RWPE2 (cell line): ENCODE measurements around the gene LCLAT1.
A peak's percentile ranks its signal among the peaks of the same experiment; 100 is the strongest.

Source experiments
- ATAC-seq: fragments of 200-7000 bp; cut with Tn5 transposase; 3 replicates; pipeline ENCODE4 v1.9.1; 2021; ENCODE audit warnings: low read depth
- DNase-seq: peaks from one replicate; pipeline ENCODE4 v3.0.0-alpha.2; 2020; ENCODE audit warnings: low spot score
- H3K27ac ChIP-seq: fragments of 450-650 bp; 2 replicates; pipeline ENCODE4 v1.5.1; 2017; ENCODE audit warnings: mild to moderate bottlenecking; ENCODE audit not compliant: poor library complexity, severe bottlenecking
- H3K27me3 ChIP-seq: fragments of 250-450 bp; sonication (Bioruptor Pico); 2 replicates; pipeline ENCODE4 v1.5.1; 2021; ENCODE audit warnings: mild to moderate bottlenecking, moderate library complexity; ENCODE audit not compliant: insufficient read depth, poor library complexity, severe bottlenecking
- H3K36me3 ChIP-seq: fragments of 250-450 bp; sonication (Bioruptor Pico); 2 replicates; pipeline ENCODE4 v1.5.1; 2020; ENCODE audit warnings: low read depth, mild to moderate bottlenecking, moderate library complexity
- H3K4me1 ChIP-seq: fragments of 250-450 bp; sonication (Bioruptor Pico); 2 replicates; pipeline ENCODE4 v1.5.1; 2021; ENCODE audit warnings: mild to moderate bottlenecking, moderate library complexity; ENCODE audit not compliant: insufficient read depth, poor library complexity, severe bottlenecking
- H3K4me3 ChIP-seq: fragments of 250-450 bp; sonication (Bioruptor Pico); 2 replicates; pipeline ENCODE4 v1.5.1; 2021; ENCODE audit warnings: mild to moderate bottlenecking, moderate library complexity; ENCODE audit not compliant: severe bottlenecking
- H3K9me3 ChIP-seq: fragments of 250-450 bp; sonication (Bioruptor Pico); 2 replicates; pipeline ENCODE4 v1.5.1; 2021; ENCODE audit warnings: mild to moderate bottlenecking, moderate library complexity; ENCODE audit not compliant: severe bottlenecking
- TF ChIP-seq, protein P1 (sequence below): fragments of 450-650 bp; IDR thresholded peaks from one replicate; pipeline ENCODE4 v1.5.1; 2017; ENCODE audit warnings: mild to moderate bottlenecking, moderate library complexity; ENCODE audit not compliant: poor library complexity, severe bottlenecking

The LCLAT1 gene

DNA sequence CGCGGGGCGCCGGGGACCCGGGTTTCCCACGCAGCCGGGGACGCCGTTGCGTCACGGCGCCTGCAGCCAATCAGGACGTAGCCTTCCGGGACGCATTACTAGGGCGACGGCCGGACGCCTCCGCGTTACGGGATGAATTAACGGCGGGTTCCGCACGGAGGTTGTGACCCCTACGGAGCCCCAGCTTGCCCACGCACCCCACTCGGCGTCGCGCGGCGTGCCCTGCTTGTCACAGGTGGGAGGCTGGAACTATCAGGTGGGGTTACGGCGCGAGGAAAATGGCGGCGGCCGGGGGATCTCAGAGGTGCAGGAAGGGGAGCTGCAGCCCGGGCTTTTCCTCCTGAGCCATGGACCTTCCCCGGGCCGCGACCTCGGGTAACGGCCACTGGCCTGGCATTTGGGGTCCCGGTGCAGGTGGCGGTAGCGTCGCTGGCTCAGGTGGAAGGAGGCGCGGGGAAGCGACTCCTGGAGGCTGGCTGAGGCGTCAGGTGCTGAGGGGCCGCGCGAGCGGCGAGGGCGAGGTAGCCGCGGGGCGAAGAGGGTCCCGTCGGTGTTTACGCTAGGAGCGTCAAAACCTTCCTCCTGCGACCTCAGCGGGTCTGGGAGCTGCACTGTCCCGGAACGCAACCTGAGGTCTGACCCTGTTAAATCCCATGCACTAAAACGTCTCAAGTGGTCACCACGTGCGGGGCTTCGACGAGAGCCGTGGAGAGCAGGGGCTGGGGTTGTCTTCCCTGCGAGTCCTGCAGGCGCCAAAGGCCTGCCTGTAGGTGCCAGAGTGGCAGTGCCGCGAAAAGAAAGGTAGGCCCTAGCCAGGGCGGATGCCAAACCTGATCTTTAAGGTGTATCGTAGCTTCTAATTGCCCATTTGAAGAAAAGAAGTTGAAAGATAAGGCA, at the start of gene LCLAT1:
Gene LCLAT1, plus strand, starts transcription at position 98 of the 897 bp plus-strand sequence. CDS start 78,345 bp downstream, outside the sequence.
- Histone ChIP-seq H3K4me1 (no peaks in the 10 kb centered on the region), H3K4me3 (peak within 1 kb of the TSS; percentile 90), H3K27ac (peak within 1 kb of the TSS; percentile 14), H3K36me3 (no peaks in the 10 kb centered on the region), H3K27me3 (no peaks in the 10 kb centered on the region), H3K9me3 (no peaks in the 10 kb centered on the region)
- ATAC-seq (peak; percentile 89), DNase-seq (peak; percentile 75)
- TF ChIP-seq, protein P1, sequence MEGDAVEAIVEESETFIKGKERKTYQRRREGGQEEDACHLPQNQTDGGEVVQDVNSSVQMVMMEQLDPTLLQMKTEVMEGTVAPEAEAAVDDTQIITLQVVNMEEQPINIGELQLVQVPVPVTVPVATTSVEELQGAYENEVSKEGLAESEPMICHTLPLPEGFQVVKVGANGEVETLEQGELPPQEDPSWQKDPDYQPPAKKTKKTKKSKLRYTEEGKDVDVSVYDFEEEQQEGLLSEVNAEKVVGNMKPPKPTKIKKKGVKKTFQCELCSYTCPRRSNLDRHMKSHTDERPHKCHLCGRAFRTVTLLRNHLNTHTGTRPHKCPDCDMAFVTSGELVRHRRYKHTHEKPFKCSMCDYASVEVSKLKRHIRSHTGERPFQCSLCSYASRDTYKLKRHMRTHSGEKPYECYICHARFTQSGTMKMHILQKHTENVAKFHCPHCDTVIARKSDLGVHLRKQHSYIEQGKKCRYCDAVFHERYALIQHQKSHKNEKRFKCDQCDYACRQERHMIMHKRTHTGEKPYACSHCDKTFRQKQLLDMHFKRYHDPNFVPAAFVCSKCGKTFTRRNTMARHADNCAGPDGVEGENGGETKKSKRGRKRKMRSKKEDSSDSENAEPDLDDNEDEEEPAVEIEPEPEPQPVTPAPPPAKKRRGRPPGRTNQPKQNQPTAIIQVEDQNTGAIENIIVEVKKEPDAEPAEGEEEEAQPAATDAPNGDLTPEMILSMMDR, result peak; percentile 5

DNA sequence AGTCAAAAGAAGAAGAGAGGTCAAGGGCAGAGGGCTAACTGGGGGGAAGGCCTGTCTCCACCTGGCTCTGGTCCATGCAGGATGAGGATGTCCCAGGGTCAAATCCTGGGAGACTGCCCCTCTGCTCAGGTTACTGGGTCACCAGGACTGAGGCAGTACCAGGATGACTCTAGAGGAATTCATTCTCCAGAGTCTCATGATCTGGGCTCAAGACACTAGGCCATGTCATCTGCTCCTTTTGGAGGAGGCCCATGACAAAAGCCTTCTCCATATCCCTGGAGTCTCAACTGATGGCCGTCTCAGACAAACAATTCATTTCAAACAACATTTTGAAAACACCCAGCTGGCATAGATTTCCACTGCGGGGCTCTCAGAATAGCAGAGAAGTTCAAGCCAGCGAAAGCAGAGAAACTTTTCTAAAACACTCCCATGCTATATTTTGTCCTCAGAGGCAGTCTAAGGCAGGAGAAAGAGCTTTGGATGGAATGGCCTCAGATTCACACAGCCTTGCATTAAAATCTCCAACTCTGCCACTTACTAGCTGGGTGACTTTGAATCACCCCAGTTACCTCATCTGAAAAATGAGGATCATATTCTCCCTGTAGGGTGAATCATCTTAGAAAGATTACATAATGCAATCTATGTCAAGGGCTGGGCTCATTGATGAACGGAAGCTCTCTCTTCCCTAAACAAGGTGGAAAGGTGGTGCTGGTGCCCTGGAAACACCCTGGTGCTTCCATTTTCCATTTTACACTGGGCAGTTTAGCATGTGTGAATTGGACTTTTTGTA, 48.8 kb upstream of the LCLAT1 start:
- DNase-seq (no peak), ATAC-seq (peak; percentile 95)
- no peaks in the 10 kb centered on the region for H3K9me3 ChIP-seq
- H3K27ac ChIP-seq, result no peak overlapping the region
- H3K4me3 ChIP-seq, result no peak overlapping the region
- H3K4me1 ChIP-seq, result no peaks in the 10 kb centered on the region
- no peaks in the 10 kb centered on the region for H3K27me3 ChIP-seq
- H3K36me3 ChIP-seq, result no peaks in the 10 kb centered on the region
- TF ChIP-seq, protein P1, result no peak

DNA sequence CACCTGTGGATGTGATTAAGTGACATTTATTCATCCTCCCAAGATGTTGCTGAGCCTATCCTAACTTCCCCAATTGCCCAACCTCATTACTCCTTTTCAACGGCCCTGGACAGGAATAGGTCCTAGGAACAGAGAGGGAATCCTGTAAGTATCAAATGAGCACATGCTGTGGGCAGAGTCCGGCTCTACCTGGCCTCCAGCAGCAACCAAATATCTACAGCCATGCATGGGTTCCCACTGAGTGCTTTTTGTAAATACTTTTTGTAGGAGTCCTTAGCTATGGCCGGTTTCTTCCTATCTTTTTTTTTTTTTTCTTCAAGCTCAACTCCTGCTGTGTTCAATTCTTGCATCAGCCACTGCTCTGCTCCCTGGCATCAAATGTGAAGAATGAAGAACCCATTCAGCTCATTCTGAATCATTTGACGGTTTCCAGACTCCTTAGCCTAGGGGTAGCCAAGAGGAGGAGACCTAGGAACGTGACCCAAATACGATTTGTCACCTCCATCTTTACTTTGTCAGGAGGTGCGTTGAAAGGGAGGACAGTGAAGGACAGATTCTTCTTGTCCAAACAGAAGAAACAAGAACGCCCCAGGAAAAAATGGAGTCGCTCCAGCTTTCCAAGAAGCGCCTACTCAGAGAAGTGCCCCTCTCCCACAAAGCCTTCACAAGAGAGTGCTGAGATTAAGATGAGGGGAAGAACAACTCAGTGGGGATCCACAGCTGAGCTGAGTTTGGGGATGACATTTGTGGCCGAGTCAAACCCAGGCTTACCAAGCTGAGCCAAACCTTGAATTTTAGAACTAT, 46.7 kb upstream of the LCLAT1 start:
- no peak overlapping the region for H3K27ac ChIP-seq

DNA sequence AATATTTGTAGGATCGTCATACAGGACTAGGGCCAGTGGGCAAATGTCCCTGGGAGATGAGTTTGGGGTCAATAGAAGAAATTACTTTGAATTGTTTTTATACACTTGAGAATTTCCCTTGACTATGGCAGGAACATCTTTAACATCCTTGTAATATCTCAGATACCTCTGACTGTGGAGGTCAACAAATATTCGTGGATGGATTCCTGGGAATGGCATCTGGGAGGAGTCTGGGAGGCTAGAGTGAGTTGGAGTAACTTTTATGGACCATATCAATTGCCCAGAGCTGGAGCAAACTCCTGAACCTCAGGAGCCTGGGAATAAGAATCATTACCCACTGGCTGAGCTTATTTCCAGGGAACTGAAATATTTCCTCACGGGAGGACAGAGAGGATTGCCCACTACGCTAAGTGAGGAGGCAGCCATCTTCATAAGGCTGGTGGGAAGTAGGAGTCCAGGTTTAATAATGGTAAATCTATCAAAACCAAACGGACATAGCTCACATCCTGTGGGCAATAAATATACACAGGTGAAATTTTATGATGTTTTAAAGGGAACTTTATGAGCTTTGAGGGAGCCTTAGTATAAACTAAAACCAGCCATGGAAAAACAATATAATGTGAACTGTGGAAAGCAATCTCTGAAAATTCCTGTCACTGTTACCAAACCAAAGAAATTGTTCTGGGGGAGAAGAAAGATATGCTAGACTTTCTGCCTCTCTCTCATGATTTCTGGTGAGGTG, 44.4 kb upstream of the LCLAT1 start:
- Histone ChIP-seq H3K4me3 (no peak overlapping the region), H3K27ac (no peak overlapping the region), H3K36me3 (no peaks in the 10 kb centered on the region), H3K4me1 (no peaks in the 10 kb centered on the region), H3K9me3 (no peaks in the 10 kb centered on the region), H3K27me3 (no peaks in the 10 kb centered on the region)
- ATAC-seq (no peak), DNase-seq (no peak)
- TF ChIP-seq, protein P1, result no peak

More for the DNA sequence above, 46.7 kb upstream of the LCLAT1 start:
- DNase-seq, result no peak
- Histone ChIP-seq H3K4me3 (no peak overlapping the region), H3K9me3 (no peaks in the 10 kb centered on the region), H3K4me1 (no peaks in the 10 kb centered on the region), H3K27me3 (no peaks in the 10 kb centered on the region), H3K36me3 (no peaks in the 10 kb centered on the region)
- TF ChIP-seq, protein P1, result no peak
- ATAC-seq, result no peak
